SU-DHL-6 (cell line): ENCODE data around the gene JMJD7.

Experiments
- EZH2phosphoT487 ChIP-seq: fragments of 200-600 bp; sonication (generic), shearing (Covaris generic); conservative IDR thresholded peaks from 2 replicates; pipeline ENCODE4 v1.6.1; 2018; ENCODE audit warnings: mild to moderate bottlenecking, antibody characterized with exemption, low read length, moderate library complexity, mixed read lengths
- TF ChIP-seq, protein P1 (sequence below): fragments of 200-600 bp; sonication (generic); IDR thresholded peaks from one replicate; pipeline ENCODE4 v1.5.1; 2017; ENCODE audit warnings: antibody characterized with exemption, mild to moderate bottlenecking, low read length, moderate library complexity; ENCODE audit not compliant: insufficient read depth, poor library complexity, severe bottlenecking

DNA sequence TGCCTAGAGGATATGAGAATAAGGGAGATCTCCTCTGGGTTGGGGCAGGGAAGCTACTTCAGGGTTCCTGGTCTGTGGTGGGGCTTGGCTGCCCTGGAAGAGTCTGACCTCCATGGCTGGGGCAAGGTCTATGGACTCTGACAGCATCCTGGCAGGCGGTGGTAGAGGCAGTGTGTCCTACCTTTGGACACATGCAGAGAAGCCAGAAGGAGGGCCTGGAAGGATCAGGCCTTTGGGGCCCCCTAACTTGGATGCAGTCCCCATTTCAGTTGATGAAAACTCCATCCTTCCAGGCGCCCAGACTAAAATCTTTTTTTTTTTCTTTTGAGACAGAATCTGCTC, 55.6 kb downstream of the JMJD7 start:
- TF ChIP-seq, protein P1, sequence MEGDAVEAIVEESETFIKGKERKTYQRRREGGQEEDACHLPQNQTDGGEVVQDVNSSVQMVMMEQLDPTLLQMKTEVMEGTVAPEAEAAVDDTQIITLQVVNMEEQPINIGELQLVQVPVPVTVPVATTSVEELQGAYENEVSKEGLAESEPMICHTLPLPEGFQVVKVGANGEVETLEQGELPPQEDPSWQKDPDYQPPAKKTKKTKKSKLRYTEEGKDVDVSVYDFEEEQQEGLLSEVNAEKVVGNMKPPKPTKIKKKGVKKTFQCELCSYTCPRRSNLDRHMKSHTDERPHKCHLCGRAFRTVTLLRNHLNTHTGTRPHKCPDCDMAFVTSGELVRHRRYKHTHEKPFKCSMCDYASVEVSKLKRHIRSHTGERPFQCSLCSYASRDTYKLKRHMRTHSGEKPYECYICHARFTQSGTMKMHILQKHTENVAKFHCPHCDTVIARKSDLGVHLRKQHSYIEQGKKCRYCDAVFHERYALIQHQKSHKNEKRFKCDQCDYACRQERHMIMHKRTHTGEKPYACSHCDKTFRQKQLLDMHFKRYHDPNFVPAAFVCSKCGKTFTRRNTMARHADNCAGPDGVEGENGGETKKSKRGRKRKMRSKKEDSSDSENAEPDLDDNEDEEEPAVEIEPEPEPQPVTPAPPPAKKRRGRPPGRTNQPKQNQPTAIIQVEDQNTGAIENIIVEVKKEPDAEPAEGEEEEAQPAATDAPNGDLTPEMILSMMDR, result no peak
- TF ChIP-seq EZH2phosphoT487, result no peak
